HepG2 (cell line): Measurements from ENCODE around the gene DUS1L. TPM values are rescaled to one million over a fixed set of nuclear protein-coding genes. Genes with fewer than 3 reads are reported as not detected.

Experiments used
- ARNT2 ChIP-seq: sonication (generic); formaldehyde crosslinking; IDR thresholded peaks from 2 replicates; pipeline ENCODE4 v1.8.0; 2022; ENCODE audit warnings: mild to moderate bottlenecking, low read depth, missing genetic modification reagents, moderate library complexity
- ASH2L ChIP-seq: fragments of 300-600, 200-600 bp; sonication (generic); IDR thresholded peaks from 2 replicates; pipeline ENCODE4 v1.7.0; 2017; ENCODE audit warnings: low read depth, mild to moderate bottlenecking, moderate library complexity, mixed read lengths, low read length; ENCODE audit not compliant: insufficient read length
- BRD4 ChIP-seq: sonication (generic); formaldehyde crosslinking; IDR thresholded peaks from 2 replicates; pipeline ENCODE4 v1.4.0; 2020; ENCODE audit warnings: missing genetic modification reagents
- CBX2 ChIP-seq, 2 experiments: fragments of 200-600 bp in 1 of 2; sonication (generic); formaldehyde crosslinking in 1 of 2; IDR thresholded peaks; 2 replicates each; pipeline versions ENCODE4 v1.7.0 to v1.8.1; 2018 to 2022; ENCODE audit warnings: low read depth in 2 of 2, low read length in 1 of 2, mild to moderate bottlenecking in 1 of 2, missing genetic modification reagents in 1 of 2
- GATAD1 ChIP-seq: IDR thresholded peaks from 2 replicates; pipeline ENCODE4 v1.6.1; 2016; ENCODE audit warnings: missing genetic modification reagents, missing compliant biosample characterization
- HNF4A ChIP-seq: sonication (generic); formaldehyde crosslinking; IDR thresholded peaks from 2 replicates; pipeline ENCODE4 v1.4.0; 2020; ENCODE audit warnings: missing genetic modification reagents
- NKX3-1 ChIP-seq: sonication (generic); formaldehyde crosslinking; IDR thresholded peaks from 2 replicates; pipeline ENCODE4 v1.5.0; 2020; ENCODE audit warnings: missing genetic modification reagents
- PAF1 ChIP-seq: IDR thresholded peaks from 2 replicates; pipeline ENCODE4 v1.6.1; 2016; ENCODE audit warnings: missing genetic modification reagents, missing compliant biosample characterization
- PHF20 ChIP-seq: sonication (generic); formaldehyde crosslinking; IDR thresholded peaks from 2 replicates; pipeline ENCODE4 v1.5.0; 2020; ENCODE audit warnings: mild to moderate bottlenecking, missing genetic modification reagents
- TP53 ChIP-seq: sonication (generic); formaldehyde crosslinking; conservative IDR thresholded peaks from 2 replicates; pipeline ENCODE4 v1.4.0; 2020; ENCODE audit warnings: missing genetic modification reagents
- ZFP36 ChIP-seq: fragments of 150-350 bp; IDR thresholded peaks from 2 replicates; pipeline ENCODE4 v1.6.1; 2018; ENCODE audit warnings: borderline replicate concordance, low read length, low read depth; ENCODE audit not compliant: partially characterized antibody
- ZNF768 ChIP-seq: sonication (generic); formaldehyde crosslinking; IDR thresholded peaks from 2 replicates; pipeline ENCODE4 v1.4.0; 2020; ENCODE audit warnings: missing genetic modification reagents
- ZNF792 ChIP-seq: IDR thresholded peaks from 2 replicates; pipeline ENCODE4 v1.6.1; 2016
- polyA plus RNA-seq, 8 experiments: library from polyadenylated mRNA; depleted of rRNA in 3 of 8; stranded (reverse) in 7 of 8; unstranded in 1 of 8; fragments of >200 nt; fragmentation: Illumina TruSeq in 4 of 8; extraction: Trizol in 4 of 8; gene quantifications; 2 replicates each; pipeline versions ENCODE4 v1.2.1 to v1.2.3, GENCODE V29; 2011 to 2016; ENCODE audit warnings: low read depth in 4 of 8, missing spikeins in 1 of 8, mixed read lengths in 1 of 8; ENCODE audit not compliant: insufficient read depth in 1 of 8
- total RNA-seq, 5 experiments: library from RNA; depleted of rRNA; stranded (reverse); fragments of >200 nt; fragmentation: Illumina TruSeq; extraction: Trizol; gene quantifications; 2 replicates each; pipeline ENCODE4 v1.2.3, GENCODE V29; 2016; ENCODE audit warnings: low read depth in 1 of 5
- TF ChIP-seq, protein P1 (sequence below): sonication (generic); formaldehyde crosslinking; IDR thresholded peaks from 2 replicates; pipeline ENCODE4 v1.4.0; 2020; ENCODE audit warnings: missing genetic modification reagents
- TF ChIP-seq, protein P2 (sequence below): sonication (generic); formaldehyde crosslinking; IDR thresholded peaks from 2 replicates; pipeline ENCODE4 v1.8.0; 2022; ENCODE audit warnings: mild to moderate bottlenecking, missing genetic modification reagents; ENCODE audit not compliant: insufficient replicate concordance
- TF ChIP-seq, protein P3 (sequence below): sonication (generic); formaldehyde crosslinking; IDR thresholded peaks from 2 replicates; pipeline ENCODE4 v1.8.0; 2022; ENCODE audit warnings: mild to moderate bottlenecking, missing genetic modification reagents, borderline replicate concordance
- TF ChIP-seq, protein P4 (sequence below): sonication (generic); formaldehyde crosslinking; IDR thresholded peaks from 2 replicates; pipeline ENCODE4 v1.4.0; 2020; ENCODE audit warnings: missing genetic modification reagents
- TF ChIP-seq, protein P5 (sequence below): sonication (generic); formaldehyde crosslinking; IDR thresholded peaks from 2 replicates; pipeline ENCODE4 v1.5.1; 2020; ENCODE audit warnings: missing genetic modification reagents, mild to moderate bottlenecking, borderline replicate concordance

DUS1L gene
- total and polyA plus RNA-seq, 2 of the 13 experiments (the other 11 are each of a cell fraction or from before 2014, with no cell fraction given) = 81.0 to 109 TPM

DNA sequence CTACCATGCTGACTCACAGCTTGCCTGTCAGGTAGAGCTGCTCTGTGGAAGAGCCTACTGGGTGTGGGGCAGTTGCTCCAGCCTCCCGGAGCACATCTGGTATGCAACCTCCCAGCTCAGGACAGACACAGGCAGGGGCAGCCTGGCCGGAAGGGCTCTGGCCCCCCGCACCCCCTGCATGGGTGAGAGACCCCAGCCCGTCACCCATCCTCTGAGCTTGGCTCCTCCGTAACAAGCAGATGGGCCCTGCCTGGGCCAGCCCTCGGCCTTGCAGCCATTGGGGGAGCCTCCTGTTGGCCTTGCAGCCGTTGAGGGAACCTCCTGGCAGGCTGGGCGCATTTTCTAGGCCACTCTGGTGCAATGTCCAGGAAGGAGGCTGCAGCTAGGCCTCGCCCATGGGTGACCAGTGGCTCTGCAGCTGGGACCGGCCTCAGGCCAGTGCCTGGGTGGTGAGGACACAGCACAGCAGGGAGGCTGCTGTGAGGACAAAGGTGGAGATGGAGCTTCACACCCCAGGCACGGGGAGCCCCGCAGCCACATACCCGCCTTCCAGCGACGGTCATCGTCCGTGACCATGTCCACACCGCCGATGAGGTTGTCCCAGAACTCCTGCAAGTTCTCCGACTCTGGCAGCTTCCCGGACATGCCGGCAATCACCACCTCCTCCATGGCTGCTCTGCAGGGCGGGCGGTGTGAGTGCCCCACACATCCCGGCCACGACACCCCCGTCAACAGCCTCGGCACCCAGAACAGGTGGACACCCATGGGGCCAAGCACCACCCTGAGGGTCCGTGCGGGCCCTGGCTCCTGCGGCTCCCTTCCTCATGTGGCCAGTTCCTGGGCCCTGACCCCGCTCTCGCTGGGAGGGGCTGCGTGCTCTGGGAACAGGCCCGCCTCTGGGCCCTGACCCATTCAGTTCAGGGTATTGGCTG is 30.4 kb upstream of the DUS1L start (continued):
- TF ChIP-seq, protein P1, sequence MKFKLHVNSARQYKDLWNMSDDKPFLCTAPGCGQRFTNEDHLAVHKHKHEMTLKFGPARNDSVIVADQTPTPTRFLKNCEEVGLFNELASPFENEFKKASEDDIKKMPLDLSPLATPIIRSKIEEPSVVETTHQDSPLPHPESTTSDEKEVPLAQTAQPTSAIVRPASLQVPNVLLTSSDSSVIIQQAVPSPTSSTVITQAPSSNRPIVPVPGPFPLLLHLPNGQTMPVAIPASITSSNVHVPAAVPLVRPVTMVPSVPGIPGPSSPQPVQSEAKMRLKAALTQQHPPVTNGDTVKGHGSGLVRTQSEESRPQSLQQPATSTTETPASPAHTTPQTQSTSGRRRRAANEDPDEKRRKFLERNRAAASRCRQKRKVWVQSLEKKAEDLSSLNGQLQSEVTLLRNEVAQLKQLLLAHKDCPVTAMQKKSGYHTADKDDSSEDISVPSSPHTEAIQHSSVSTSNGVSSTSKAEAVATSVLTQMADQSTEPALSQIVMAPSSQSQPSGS = no peak
- TF ChIP-seq, protein P2, sequence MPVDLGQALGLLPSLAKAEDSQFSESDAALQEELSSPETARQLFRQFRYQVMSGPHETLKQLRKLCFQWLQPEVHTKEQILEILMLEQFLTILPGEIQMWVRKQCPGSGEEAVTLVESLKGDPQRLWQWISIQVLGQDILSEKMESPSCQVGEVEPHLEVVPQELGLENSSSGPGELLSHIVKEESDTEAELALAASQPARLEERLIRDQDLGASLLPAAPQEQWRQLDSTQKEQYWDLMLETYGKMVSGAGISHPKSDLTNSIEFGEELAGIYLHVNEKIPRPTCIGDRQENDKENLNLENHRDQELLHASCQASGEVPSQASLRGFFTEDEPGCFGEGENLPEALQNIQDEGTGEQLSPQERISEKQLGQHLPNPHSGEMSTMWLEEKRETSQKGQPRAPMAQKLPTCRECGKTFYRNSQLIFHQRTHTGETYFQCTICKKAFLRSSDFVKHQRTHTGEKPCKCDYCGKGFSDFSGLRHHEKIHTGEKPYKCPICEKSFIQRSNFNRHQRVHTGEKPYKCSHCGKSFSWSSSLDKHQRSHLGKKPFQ (CRISPR knock-in tag) = no peak
- no peak for TF ChIP-seq ARNT2 (CRISPR knock-in tag)
- TF ChIP-seq TP53 (CRISPR knock-in tag) = no peak
- no peak for TF ChIP-seq NKX3-1 (CRISPR knock-in tag)
- no peak for TF ChIP-seq PHF20 (CRISPR knock-in tag)
- no peak for TF ChIP-seq ZFP36
- peak; percentile 79; the same call in 1 of the 2 replicates for TF ChIP-seq BRD4
- no peak for TF ChIP-seq CBX2 (IDR thresholded peaks at IDR 0.05; ENCODE audit: low read depth, low read length)
- no peak for TF ChIP-seq CBX2 (CRISPR knock-in tag; IDR thresholded peaks at IDR 0.05; ENCODE audit: low read depth)
- TF ChIP-seq, protein P3, sequence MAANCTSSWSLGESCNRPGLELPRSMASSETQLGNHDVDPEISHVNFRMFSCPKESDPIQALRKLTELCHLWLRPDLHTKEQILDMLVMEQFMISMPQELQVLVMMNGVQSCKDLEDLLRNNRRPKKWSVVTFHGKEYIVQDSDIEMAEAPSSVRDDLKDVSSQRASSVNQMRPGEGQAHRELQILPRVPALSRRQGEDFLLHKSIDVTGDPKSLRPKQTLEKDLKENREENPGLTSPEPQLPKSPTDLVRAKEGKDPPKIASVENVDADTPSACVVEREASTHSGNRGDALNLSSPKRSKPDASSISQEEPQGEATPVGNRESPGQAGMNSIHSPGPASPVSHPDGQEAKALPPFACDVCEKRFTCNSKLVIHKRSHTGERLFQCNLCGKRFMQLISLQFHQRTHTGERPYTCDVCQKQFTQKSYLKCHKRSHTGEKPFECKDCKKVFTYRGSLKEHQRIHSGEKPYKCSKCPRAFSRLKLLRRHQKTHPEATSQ (CRISPR knock-in tag) = no peak
- TF ChIP-seq, protein P4, sequence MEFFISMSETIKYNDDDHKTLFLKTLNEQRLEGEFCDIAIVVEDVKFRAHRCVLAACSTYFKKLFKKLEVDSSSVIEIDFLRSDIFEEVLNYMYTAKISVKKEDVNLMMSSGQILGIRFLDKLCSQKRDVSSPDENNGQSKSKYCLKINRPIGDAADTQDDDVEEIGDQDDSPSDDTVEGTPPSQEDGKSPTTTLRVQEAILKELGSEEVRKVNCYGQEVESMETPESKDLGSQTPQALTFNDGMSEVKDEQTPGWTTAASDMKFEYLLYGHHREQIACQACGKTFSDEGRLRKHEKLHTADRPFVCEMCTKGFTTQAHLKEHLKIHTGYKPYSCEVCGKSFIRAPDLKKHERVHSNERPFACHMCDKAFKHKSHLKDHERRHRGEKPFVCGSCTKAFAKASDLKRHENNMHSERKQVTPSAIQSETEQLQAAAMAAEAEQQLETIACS = peak; percentile 51; the same call in 1 of the 2 replicates
- TF ChIP-seq PAF1 (CRISPR knock-in tag) = no peak
- TF ChIP-seq HNF4A = peak; percentile 6; the same call in 1 of the 2 replicates
- TF ChIP-seq ZNF768 (CRISPR knock-in tag) = peak; percentile 87
- TF ChIP-seq ASH2L = no peak
- no peak for TF ChIP-seq GATAD1 (CRISPR knock-in tag)
- TF ChIP-seq, protein P5, sequence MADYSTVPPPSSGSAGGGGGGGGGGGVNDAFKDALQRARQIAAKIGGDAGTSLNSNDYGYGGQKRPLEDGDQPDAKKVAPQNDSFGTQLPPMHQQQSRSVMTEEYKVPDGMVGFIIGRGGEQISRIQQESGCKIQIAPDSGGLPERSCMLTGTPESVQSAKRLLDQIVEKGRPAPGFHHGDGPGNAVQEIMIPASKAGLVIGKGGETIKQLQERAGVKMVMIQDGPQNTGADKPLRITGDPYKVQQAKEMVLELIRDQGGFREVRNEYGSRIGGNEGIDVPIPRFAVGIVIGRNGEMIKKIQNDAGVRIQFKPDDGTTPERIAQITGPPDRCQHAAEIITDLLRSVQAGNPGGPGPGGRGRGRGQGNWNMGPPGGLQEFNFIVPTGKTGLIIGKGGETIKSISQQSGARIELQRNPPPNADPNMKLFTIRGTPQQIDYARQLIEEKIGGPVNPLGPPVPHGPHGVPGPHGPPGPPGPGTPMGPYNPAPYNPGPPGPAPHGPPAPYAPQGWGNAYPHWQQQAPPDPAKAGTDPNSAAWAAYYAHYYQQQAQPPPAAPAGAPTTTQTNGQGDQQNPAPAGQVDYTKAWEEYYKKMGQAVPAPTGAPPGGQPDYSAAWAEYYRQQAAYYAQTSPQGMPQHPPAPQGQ (CRISPR knock-in tag) = no peak
- TF ChIP-seq ZNF792 (CRISPR knock-in tag) = no peak
